Measurements from ENCODE around the gene ASB4.

DNA sequence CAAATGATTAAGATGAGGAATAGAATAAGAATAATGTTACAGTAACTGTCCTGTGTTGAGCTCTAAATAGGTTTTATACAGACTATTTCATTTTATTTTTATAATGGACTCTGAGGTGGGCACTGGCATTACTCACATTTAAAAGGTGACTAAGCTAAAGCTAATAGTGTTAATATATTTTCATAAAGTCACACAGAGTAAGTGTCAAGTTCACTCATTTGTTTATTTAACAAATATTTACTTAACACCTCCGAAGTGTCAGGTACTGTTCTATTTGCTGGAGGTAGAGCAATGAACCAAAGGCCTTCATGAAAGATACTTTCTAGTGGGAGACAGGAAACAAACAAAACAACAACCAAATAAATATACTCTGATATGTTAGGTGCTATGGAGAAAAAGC lies 44.0 kb downstream of the ASB4 start:
- TF ChIP-seq, protein P1, sequence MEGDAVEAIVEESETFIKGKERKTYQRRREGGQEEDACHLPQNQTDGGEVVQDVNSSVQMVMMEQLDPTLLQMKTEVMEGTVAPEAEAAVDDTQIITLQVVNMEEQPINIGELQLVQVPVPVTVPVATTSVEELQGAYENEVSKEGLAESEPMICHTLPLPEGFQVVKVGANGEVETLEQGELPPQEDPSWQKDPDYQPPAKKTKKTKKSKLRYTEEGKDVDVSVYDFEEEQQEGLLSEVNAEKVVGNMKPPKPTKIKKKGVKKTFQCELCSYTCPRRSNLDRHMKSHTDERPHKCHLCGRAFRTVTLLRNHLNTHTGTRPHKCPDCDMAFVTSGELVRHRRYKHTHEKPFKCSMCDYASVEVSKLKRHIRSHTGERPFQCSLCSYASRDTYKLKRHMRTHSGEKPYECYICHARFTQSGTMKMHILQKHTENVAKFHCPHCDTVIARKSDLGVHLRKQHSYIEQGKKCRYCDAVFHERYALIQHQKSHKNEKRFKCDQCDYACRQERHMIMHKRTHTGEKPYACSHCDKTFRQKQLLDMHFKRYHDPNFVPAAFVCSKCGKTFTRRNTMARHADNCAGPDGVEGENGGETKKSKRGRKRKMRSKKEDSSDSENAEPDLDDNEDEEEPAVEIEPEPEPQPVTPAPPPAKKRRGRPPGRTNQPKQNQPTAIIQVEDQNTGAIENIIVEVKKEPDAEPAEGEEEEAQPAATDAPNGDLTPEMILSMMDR (conservative IDR thresholded peaks at IDR 0.05; ENCODE audit: low read depth, low read length): no peak
- no peak for TF ChIP-seq EZH2 (IDR thresholded peaks at IDR 0.05; ENCODE audit: borderline replicate concordance, low read depth, low read length, poor library complexity, severe bottlenecking)

Measured in A673 (cell line).